ENCODE results near the gene DZIP1L. TPM values are rescaled to one million over a fixed set of nuclear protein-coding genes. Genes with fewer than 3 reads are reported as not detected.
A peak's percentile ranks its signal among the peaks of the same experiment; 100 is the strongest.
"Not testable (repeated sequence)": the region's sequence is repeated elsewhere in the genome, so short reads cannot be mapped to it uniquely, and the experiment has no call there.

DZIP1L gene
- total RNA-seq, 2 donors from 2014 or later, result 32.0 to 32.5 TPM

DNA sequence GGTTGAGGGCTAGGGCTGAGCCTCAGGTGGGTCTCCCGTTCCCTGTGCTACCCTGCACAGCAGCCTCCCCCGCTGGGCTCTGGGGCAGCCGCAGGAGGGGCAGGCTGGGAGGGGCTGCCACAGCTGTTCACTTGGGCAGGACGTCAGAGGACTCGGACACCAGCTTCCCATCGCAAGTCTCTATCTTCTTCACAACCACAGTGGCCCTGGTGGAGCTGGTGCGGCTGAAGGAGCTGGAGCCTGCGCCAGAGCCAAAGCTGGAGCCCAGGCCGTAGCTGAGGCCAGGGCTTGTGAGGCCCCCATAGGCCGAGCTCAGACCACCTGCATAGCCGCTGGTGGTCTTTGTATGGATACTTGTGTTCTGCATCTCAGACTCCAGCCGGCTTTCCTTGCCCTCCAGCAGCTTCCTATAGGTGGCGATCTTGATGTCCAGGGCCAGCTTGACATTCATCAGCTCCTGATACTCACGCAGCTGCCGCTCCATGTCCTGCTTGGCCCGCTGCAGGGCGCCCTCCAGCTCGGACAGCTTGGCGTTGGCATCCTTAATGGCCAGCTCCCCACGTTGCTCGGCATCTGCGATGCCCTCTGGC, 14.0 kb downstream of the DZIP1L start:
- H3K9me3 ChIP-seq (ENCODE audit: control insufficient read depth, low read length); H3K4me3 ChIP-seq (ENCODE audit: low read length); H3K4me1 Mint-ChIP-seq; H3K4me3 Mint-ChIP-seq; H3K9ac ChIP-seq (ENCODE audit: extremely low read depth, low read length, poor library complexity, severe bottlenecking); H3K27ac ChIP-seq (ENCODE audit: low read depth, low read length); H3K27me3 Mint-ChIP-seq (ENCODE audit: insufficient read depth); H3K27ac Mint-ChIP-seq; H3K4me1 ChIP-seq (ENCODE audit: control insufficient read depth, insufficient read depth, low read length); H3K27me3 ChIP-seq (ENCODE audit: control insufficient read depth, insufficient read depth, low read length, poor library complexity, severe bottlenecking); H3K9me3 Mint-ChIP-seq: not testable (repeated sequence)
- peaks cover 74% of the 10 kb centered on the region for H3K36me3 ChIP-seq (ENCODE audit: control insufficient read depth, insufficient read depth, low read length)
- peaks cover 32% of the 10 kb centered on the region for H3K36me3 Mint-ChIP-seq (ENCODE audit: low read depth)
- TF ChIP-seq CTCF (conservative IDR thresholded peaks at IDR 0.05), result peak; percentile 73
- DNase-seq, result peak; percentile 88
- WGBS, 2 experiments (ENCODE audit: insufficient coverage in 1 of 2, insufficient read length in 1 of 2), result 88% methylated on average over 16 to 22 of the region's 22 CpGs

- H3K36me3 ChIP-seq (ENCODE audit: control insufficient read depth, insufficient read depth, low read length), result peaks cover 88% of the 10 kb centered on the region
- no peak for TF ChIP-seq CTCF (conservative IDR thresholded peaks at IDR 0.05)
- no peak overlapping the region for H3K9ac ChIP-seq (ENCODE audit: extremely low read depth, low read length, poor library complexity, severe bottlenecking)
- no peaks in the 10 kb centered on the region for H3K27me3 Mint-ChIP-seq (ENCODE audit: insufficient read depth)
- no peak overlapping the region for H3K4me3 Mint-ChIP-seq
- no peaks in the 10 kb centered on the region for H3K27me3 ChIP-seq (ENCODE audit: control insufficient read depth, insufficient read depth, low read length, poor library complexity, severe bottlenecking)
- H3K9me3 Mint-ChIP-seq, result no peaks in the 10 kb centered on the region
- H3K27ac Mint-ChIP-seq, result no peak overlapping the region
- peaks cover 4% of the 10 kb centered on the region for H3K4me1 Mint-ChIP-seq
- H3K4me3 ChIP-seq (ENCODE audit: low read length), result no peak overlapping the region
- peaks cover 5% of the 10 kb centered on the region for H3K9me3 ChIP-seq (ENCODE audit: control insufficient read depth, low read length)
- no peaks in the 10 kb centered on the region for H3K4me1 ChIP-seq (ENCODE audit: control insufficient read depth, insufficient read depth, low read length)
- no peak overlapping the region for H3K27ac ChIP-seq (ENCODE audit: low read depth, low read length)
- no peak for DNase-seq
- peaks cover 45% of the 10 kb centered on the region for H3K36me3 Mint-ChIP-seq (ENCODE audit: low read depth)
These were observed 16.0 kb downstream of the DZIP1L start for GRCh38 chr3:138099417-138099816.

DNA sequence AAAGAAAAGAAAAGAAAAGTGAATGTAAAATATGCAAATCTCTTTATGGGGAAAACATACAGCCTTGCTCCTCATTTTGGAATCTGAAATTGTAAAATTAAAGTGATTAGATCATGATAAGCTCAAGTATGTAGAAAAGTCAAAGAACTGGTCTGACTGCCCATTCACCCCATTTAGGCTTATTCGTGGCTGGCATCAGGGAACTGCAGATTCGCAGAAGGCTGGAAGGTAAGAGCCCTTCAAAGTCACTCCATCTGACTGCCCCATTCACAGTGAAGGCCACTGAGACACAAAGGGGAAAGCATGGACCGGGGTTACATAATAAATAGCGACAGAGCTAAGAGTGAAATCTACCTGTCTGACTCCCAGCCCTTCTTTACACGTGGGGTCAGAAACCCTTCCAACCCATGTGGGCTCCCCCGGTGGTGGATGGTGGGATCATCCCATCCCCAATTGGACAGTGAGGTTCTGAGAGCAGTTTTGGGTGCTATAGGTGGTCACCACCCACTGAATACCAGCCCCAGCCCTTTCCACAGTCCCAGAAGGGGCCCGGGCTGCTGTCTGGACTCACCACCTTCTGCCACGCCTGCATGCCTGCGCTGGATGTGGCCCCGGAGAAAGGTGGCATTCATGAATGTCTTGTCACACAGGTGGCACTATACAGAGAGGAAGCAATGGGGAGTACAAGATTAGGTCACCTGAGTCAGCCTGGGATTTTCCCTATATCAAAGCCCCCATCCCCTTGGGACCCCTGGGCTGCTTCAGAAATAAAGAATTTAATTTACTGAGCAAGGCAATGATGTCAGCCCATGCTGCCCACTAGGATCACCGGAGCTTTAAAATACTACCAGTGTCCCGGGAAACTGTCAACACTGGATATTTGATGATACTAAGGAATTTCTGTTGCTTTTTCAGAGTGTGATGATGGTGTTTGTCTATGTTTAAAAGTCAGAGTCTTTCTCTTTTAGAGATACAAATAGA, 17.9 kb downstream of the DZIP1L start:
- peaks cover 25% of the 10 kb centered on the region for H3K9me3 ChIP-seq (ENCODE audit: control insufficient read depth, low read length)
- H3K27me3 ChIP-seq (ENCODE audit: control insufficient read depth, insufficient read depth, low read length, poor library complexity, severe bottlenecking), result no peaks in the 10 kb centered on the region
- WGBS, 2 experiments (ENCODE audit: insufficient coverage in 1 of 2, insufficient read length in 1 of 2), result 81 to 95% methylated on average over 5 to 12 of the region's 12 CpGs
- Mint-ChIP-seq H3K4me3 (no peak overlapping the region), H3K4me1 (peaks cover 4% of the 10 kb centered on the region), H3K9me3 (peaks cover 7% of the 10 kb centered on the region), H3K27ac (no peak overlapping the region), H3K36me3 (ENCODE audit: low read depth) (peaks cover 54% of the 10 kb centered on the region), H3K27me3 (ENCODE audit: insufficient read depth) (no peaks in the 10 kb centered on the region)
- H3K9ac ChIP-seq (ENCODE audit: extremely low read depth, low read length, poor library complexity, severe bottlenecking), result no peak overlapping the region
- TF ChIP-seq CTCF (conservative IDR thresholded peaks at IDR 0.05), result peak; percentile 76
- no peak overlapping the region for H3K27ac ChIP-seq (ENCODE audit: low read depth, low read length)
- peaks cover 89% of the 10 kb centered on the region for H3K36me3 ChIP-seq (ENCODE audit: control insufficient read depth, insufficient read depth, low read length)
- H3K4me3 ChIP-seq (ENCODE audit: low read length), result no peak overlapping the region
- peak; percentile 87 for DNase-seq
- H3K4me1 ChIP-seq (ENCODE audit: control insufficient read depth, insufficient read depth, low read length), result no peaks in the 10 kb centered on the region
